ENCODE data around the gene SPAG6.

- TF ChIP-seq CTCF (IDR thresholded peaks at IDR 0.05; ENCODE audit: low read depth, low read length, missing input control) = no peak
- no peak for TF ChIP-seq EGR1 (IDR thresholded peaks at IDR 0.05; ENCODE audit: low read depth in 2 of 2)
- TF ChIP-seq SP1 (IDR thresholded peaks at IDR 0.05) = no peak
- TF ChIP-seq, protein P1, sequence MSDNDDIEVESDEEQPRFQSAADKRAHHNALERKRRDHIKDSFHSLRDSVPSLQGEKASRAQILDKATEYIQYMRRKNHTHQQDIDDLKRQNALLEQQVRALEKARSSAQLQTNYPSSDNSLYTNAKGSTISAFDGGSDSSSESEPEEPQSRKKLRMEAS (IDR thresholded peaks at IDR 0.05) = no peak
Measured at GRCh38 chr10:22453320-22453719, 108.0 kb downstream of the SPAG6 start.

Measured in liver (tissue), 3 donors.